NOMO-1 treated with dmso at 0.1 percent for 144 hours (cell line): Measurements from ENCODE around the gene LRRC56.

Experiments
- DNase-seq: peaks from one replicate; lab custom pipeline; 2025; ENCODE audit not compliant: unreplicated experiment; lab: John Stamatoyannopoulos, UW

The LRRC56 gene

DNA sequence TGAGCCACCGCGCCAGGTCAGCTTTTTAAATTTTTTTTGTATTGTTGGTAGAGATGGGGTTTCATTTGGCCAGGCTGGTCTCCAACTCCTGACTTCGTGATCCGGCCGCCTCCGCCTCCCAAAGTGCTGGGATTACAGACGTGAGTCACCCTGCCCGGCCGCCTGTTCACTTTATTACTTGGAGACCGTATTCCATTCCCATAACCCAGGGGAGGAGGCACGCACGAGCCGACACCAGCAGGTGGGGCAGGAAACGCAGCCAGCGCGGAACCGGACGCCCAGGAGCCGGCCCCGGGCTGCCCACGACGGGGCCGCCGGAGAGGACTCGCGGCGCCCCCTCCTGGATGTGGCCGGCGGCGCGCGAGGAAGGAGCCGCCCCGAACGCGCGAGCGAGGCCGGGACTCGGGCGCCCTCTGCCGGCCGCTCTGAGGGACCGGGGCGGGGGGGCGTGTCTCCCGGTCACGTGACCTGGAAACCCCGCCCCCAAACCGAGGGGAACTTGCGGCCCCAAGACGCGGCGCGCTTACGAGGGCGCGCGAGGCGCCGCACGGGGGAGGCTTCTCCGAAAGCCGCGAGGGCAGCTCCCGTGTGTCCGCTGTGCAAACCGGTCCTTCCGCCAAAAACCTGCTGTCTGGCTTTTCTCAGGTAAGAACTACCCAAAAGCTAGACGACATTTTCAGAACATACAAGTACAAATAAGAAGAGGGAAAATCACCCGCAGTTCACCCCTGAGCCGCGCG lies 18.7 kb upstream of the LRRC56 start:
- no peak for DNase-seq

DNA sequence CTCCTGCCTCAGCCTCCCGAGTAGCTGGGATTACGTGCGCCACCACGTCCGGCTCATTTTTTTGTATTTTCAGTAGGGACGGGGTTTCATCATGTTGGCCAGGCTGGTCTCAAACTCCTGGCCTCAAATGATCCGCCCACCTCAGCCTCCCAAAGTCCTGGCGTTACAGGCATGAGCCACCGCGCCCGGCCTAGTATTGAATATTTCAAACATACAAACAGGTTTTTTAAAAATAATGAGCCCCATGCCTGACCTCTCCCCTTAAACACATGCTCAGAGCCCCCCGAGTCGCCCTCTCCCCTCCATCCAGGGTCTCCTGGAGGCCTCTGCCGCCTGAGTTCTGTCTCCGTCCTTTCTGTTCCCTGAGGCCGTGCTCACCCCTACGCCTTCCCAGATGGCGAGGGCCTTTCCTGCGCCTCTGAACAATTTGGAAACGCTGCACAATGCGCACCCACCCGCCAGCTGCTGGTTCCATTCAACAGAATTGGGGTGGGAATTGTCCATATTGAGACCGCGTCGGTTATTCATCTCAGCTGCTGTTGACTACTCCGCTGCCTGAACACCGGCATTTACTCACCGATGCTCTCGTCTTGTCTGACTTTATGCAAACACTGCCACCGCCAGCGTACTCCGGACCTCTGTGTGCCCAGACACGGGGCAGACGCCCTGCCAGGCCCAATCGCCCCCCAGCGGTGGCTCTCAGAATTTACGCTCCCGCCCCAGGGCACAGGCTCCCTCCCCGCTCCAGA lies 16.7 kb upstream of the LRRC56 start:
- DNase-seq, result no peak

DNA sequence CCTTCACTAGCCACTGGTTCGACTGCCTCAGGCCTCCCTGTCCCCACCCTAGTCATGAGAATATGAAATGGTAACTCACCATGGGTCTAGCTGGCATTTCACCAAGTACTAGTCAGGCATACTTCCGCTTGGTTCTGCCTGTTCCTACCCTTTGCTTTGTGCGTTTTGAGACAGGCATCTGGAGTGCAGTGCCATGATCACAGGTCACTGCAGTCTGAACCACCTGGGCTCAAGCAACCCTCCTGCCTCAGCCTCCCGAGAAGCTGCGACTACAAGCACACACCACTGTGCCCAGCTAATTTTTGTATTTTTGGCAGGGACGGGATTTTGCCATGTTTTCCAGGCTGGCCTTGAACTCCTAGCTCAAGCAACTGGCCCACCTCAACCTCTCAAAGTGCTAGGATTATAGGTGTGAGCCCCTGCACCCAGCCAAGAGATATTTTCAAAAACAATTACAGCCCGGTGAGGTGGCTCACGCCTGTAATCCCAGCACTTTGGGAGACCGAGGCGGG lies 16.1 kb upstream of the LRRC56 start:
- no peak for DNase-seq

DNA sequence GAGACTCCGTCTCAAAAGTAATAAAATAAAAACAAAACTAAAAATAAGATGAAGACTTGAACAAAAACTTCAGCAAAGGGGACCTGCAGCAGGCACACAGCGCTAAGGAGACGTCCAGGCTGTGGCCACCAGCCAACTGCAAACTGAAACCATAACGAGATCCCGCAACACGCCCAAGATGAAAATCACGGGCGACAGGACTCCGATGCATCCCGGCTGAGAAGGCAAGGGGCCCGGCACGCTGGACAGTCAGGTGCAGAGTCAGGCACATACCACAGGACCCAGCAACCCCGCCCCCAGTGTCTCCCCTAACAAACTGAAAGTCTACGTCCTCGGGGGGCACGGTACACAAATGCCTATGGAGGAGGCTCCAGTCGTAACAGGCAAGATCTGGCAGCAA lies 11.1 kb upstream of the LRRC56 start:
- DNase-seq, result no peak

DNA sequence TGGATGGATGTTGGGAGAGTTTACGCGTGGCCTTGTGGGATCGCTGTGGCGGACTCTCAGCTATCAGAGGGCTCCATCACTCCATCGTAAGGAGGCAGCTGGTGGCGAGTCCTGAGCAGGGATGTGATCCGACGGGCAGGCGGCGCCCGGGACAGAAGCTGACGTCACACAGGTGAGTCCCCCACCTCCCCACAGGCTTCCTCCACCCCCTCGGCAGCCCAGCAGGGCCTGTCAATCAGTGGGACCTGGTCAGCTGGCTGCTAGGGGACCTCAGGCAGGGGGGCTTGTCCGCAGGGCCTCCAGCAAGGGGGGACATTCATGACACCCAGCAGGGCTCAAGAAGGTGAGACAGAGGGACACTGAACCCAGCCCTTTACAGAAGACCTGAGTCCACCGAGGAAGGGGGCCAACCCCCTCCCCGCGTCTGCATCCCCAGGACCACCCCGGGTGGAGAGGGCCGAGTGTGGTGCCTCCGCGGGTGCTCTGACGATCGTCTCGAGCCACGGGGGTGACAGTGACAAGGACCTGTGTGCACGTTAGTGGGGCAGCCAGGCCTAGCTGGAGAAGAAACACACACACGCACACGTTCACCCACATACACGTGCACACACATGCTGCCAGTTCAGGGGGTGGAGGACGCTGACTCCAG lies 9.0 kb upstream of the LRRC56 start:
- no peak for DNase-seq

DNA sequence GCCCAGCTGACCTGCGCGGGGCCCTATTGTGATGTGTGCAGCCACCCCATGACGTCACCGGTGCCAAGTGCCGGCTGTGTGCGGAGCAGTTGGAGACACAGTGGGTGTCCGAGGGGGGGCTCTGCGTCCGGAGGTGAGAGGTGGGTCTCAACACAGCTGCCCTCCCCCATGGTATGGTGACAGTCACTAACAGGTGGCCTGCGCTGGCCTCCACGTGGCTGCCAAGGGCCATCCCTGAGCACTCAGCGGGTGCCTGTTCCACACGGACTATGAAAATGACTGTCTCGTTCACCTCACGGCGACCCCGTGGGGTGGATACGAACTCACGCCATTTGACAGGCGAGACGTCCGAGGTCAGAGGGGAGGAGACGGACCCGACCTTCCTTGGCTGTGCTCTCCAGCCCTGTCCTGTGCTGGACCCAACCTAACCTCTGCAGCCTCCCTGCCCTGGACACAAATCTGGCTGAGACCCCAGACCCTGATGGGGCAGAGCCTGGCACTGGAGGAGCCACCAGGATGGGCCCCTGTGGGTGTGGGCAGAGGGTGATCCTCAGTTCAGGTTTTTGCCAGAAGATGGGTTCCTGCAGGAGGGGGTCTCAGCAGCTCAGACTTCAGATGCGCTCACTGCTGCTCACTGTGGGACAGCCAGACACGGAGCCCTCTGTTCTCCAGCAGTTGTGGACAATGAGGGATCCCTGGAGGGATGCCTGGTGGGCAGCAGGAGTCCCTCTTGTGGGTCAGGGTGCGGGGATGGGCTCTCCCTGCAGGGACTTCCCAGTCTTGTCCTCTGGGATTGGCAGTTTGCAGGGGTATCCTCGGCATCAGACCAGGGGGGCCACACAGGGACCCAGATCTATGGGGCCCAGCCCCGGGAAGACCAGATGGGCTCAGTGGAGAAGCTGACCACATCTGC lies 8.3 kb upstream of the LRRC56 start:
- no peak for DNase-seq

DNA sequence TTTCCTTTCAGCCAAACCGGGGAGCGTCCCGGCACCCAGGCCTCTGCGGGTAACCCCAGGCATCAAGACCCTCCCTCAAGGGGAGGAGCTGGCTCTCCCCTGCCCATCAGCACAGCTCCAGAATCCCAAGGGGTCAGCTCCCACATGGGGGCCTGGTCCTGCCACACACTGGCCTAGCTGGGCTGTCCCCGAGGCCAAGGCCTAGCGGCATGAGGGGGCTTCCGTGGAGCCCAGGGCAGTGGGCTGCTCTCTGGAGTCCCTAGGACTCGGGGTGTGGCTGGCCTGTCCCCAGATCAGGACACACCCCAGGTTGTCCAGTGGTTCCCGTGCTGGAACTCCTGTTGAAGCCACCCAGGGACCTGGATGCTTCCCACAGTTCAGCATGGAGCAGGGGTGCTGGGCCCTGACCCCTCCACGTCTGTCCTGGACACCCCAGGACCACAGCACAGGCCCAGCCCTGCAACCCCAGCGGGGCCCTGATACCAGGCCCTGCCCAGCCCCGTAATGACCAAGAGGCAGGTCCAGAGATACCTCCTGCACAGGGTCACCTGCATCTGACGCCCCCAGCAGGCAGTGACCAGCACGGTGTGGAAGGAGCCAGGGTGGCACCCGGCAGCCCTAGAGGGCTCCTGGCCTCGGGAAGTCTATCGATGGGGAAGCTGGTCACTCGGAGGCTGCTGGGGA lies 7.5 kb upstream of the LRRC56 start:
- DNase-seq, result no peak

DNA sequence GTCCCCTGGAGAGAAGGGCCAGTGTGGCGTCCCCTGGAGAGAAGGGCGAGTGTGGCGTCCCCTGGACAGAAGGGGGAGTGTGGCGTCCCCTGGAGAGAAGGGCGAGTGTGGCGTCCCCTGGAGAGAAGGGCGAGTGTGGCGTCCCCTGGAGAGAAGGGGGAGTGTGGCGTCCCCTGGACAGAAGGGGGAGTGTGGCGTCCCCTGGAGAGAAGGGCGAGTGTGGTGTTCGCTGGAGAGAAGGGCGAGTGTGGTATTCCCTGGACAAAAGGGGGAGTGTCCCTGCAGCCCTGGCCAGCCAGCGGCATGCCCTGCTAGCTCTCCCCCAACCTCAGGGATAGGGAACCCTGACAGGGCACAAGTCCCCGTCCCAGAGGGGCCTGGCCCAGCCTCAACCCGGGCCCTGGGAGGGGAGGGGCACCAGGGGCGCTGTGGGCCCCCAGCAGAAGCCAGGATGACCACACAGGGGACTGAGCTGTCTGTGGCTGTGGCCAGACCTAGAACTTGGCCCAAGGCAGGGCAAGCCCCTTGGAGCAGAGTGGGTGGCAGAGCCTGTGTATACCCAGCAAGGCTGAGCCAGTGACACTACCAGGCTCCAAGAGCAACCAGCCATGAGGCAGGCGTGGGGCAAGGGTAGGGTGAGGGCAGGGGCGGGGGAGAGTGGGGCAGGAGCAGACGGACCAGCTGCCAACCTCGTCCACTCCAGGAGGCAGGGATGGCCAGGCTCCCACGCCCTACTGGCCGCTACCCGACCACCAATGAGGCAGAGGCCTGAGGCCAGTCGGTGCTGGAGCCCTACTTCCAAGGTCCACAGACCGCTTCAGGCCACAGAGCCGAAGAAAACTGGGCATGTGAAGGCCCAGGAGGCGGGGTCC lies 6.1 kb upstream of the LRRC56 start:
- DNase-seq, result no peak

DNA sequence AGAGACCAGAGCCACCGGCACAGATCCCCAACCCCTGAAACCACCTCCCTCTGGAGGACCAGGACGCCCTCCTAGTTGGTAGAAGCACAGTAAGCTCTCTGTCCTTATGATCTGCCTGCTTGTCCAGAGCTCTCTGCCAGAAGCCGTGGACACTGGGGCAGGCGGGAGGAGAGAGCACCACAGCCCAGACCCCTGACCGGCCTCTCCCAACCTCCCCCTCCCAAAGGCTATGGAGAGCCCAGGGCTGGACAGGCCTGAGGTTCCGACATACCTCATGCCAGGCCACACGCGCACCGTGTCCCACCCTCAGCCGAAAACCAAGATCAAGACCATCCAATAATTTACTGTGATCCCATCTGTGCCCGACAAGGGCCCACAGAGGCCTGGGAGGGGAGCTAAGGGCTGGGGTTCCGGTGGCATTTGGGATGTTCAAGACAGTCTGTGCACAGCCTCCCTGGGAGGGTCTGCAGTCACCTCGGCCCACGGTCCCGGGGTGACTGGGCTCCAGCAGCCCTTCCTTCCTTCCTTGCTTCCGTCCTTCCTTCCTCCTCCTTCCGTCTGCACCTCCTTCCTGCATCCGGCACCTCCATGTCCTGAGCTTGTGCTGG lies 5.3 kb upstream of the LRRC56 start:
- no peak for DNase-seq

DNA sequence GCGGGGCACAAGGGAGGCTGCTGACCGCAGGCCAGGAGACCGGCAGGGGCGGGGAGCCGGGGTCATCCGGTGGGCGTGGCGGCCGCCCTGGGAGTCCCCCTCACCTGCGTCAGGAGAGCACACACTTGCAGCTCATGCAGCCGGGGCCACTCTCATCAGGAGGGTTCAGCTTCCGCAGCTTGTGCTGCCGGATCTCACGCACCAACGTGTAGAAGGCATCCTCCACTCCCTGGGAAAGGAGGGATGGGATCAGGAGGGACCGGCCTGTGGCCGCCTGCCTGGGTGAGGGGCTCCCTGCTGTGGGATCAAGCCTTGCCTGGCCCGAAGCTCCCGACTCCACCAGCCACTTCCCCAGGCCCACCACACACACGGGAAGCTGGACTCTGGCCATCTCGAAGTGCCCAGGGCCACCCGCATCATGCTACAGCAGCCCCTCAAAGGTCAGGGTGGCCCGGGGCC lies 4.8 kb upstream of the LRRC56 start:
- DNase-seq, result no peak

DNA sequence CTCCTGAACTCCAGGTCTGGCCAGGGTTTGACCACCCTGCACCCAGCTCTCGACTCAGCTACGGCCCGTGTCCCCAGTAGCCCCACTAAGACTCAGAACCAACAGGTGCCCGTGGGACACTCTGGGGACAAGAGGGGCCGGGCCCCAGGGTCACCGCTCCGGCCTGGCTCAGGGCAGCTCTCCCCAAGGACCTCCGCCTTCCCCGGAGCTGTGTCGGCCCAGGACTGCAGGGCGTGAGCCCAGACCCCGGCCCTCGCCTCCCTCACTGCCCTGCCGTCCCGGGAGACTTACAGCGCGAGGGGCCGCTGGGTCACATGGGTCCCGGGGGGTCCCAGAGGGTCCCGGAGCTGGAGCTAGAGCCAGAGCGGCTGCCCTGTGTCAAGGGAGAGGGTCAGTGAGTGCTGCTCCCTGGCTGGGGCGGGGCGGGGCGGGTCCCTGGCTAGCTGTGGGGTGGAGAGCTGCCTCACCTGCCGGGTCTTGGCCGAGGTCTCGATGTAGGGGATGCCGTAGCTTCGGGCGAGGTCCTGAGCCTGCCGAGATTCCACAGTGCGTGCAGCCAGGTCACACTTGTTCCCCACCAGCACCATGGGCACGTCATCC lies 4.2 kb upstream of the LRRC56 start:
- no peak for DNase-seq

DNA sequence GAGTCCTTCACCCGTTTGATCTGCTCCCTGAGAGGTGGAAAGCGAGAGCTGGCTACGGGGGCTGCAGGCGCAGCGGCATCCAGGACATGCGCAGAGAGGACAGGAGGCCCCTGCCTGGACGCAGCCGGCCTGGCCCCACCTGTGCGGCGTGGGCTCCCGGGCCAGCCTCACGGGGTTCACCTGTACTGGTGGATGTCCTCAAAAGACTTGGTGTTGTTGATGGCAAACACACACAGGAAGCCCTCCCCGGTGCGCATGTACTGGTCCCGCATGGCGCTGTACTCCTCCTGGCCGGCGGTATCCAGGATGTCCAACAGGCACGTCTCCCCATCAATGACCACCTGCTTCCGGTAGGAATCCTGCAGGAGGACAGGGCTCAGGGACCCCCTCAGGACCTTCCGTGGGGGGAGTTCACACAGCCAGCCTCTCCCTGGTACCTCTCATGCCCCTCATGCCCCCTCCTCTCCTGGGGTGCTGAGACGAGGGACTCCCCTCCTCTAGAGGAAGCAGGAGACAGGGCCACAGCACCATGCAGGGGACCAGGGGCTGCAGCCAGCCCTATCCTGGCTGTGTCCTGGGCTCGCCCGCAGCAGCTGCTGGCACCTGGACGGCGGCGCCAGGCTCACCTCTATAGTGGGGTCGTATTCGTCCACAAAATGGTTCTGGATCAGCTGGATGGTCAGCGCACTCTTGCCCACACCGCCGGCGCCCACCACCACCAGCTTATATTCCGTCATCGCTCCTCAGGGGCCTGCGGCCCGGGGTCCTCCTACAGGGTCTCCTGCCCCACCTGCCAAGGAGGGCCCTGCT lies 3.5 kb upstream of the LRRC56 start:
- DNase-seq, result no peak

DNA sequence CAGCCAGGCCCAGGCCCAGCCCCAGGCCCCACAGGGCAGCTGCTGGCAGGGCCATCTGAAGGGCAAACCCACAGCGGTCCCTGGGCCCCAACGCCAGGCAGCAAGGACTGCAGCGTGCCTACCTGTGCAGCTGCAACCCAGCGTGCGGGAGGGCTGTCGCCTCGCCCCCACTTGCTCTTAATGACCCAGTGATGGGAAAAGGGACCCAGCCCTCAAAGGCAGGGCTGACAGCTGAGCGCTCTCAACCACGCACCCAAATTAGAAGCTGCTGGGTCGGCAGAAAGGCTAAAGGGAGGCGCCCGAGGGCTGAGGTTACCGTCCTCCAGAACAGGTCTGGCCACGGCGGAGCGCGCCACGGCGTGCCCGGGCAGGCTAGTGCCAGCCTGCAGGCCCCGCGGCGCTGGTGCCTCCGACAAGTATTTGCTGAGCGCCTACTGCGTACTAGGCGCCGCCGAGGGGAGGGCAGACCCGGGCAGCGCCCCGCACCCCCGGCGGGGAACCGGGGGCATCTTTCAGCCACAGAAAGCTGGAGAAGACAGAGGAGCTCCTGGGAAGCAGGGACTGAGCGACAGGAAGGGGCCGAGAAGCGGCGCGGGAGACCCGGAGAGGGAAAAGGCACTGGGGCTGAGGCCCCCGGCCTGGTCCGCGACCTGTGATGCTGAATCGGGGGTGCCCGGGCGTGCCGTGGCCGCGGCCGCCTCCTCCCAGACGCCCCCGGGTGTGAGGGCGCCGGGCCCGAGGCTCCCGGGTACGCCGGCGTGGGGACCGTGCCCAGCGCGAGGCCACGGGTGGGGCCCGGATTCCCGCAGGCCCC lies 2.7 kb upstream of the LRRC56 start:
- no peak for DNase-seq

DNA sequence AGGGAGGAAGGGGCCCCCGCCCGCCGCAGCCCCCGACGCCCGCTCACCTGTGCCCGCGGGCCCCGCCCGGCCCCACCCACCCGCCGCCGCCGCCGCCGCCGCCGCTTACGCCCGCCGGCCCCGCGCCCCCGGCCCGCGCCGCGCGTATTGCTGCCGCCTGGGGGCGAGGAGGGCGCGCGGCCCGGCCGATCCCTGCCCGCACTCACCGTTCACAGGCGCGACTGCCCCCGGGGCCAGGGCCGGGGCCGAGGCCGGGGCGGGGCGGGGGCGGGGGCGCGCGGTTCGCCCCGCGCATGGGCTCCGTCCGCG lies 2.2 kb upstream of the LRRC56 start:
- DNase-seq, result no peak

DNA sequence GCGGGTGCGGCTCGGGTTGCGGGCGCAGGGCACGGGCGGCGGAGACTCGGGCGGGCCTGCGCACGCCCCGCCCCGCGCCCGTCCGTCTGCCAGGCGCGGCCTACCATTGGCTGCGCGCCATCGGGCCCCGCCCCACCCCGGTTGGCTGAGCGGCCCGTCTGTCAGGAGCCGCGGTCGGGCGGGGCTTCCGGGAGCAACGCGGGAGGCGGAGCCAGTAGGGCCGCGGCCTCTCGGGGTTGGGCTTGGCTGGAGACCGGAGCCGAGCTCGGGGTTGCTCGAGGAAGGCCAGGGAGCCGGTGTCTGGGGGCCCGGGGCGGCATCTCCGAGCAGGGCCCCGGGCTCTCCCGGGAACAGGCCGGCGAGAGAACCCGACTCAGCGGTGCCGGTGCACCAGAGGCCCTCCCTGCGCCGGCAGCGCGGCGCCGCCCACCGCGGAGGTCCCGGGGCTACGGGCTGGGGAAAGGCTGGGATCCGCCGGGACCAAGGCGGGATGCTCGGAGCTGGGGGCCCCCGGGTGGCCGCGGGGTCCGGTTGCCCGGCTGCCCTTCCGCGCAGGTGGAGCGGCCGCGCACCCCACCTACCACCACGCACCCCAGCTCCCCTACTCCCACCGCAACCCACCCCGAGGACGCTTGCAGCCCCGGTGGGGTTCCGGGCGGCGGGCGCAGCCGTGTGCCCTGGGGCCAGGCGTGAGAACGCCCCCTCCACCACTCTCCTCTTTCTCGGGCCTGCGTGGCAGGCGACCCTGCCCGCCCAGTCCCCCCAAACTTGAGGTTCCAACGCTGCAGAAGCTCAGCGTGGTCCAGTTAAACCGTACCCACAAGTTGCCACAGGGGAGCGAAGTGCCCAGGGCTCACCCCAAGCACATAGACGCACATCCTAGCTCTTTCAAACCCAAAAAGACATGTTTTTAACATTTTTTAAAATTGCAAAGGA lies 1.5 kb upstream of the LRRC56 start, which contains the start of gene HRAS:
Gene HRAS, minus strand, starts transcription at position 58 of the 936 bp plus-strand sequence.
- DNase-seq, result peak; percentile 81
